ENCODE results near the gene PITX3.
"Not testable (repeated sequence)": the region's sequence is repeated elsewhere in the genome, so short reads cannot be mapped to it uniquely, and the experiment has no call there.

Gene PITX3

GRCh38 chr10:102268375-102268888 is 27.1 kb upstream of the PITX3 start:
- Mint-ChIP-seq H3K27me3 (no peaks in the 10 kb centered on the region), H3K4me3 (no peak overlapping the region), H3K27ac (peak overlapping the region in 1 of 2 donors; percentile 42), H3K4me1 (peaks cover 50% of the 10 kb centered on the region), H3K9me3 (no peaks in the 10 kb centered on the region)
- DNase-seq, result no peak
- ATAC-seq, result peak; percentile 65

GRCh38 chr10:102267748-102268147 is 26.4 kb upstream of the PITX3 start:
- H3K4me1 Mint-ChIP-seq, result peaks cover 54% of the 10 kb centered on the region
- H3K4me3 Mint-ChIP-seq, result no peak overlapping the region
- ATAC-seq, result peak; percentile 87
- no peak overlapping the region for H3K27ac Mint-ChIP-seq
- H3K9me3 Mint-ChIP-seq, result no peaks in the 10 kb centered on the region
- no peaks in the 10 kb centered on the region for H3K27me3 Mint-ChIP-seq
- no peak for DNase-seq

- Mint-ChIP-seq H3K9me3 (no peaks in the 10 kb centered on the region), H3K27me3 (no peaks in the 10 kb centered on the region), H3K4me1 (peaks cover 47% of the 10 kb centered on the region), H3K27ac (peak overlapping the region in 1 of 2 donors; percentile 37), H3K4me3 (no peak overlapping the region)
- no peak for DNase-seq
- ATAC-seq, result no peak
These were observed 25.4 kb upstream of the PITX3 start for GRCh38 chr10:102266670-102267069.

- no peak for ATAC-seq
- Mint-ChIP-seq H3K4me1 (peaks cover 41% of the 10 kb centered on the region), H3K27ac (peak overlapping the region in 1 of 2 donors; percentile 14), H3K9me3 (no peaks in the 10 kb centered on the region), H3K27me3 (no peaks in the 10 kb centered on the region), H3K4me3 (no peak overlapping the region)
- no peak for DNase-seq
These were observed 23.1 kb upstream of the PITX3 start for GRCh38 chr10:102264371-102264770.

- Mint-ChIP-seq H3K27me3 (no peaks in the 10 kb centered on the region), H3K9me3 (no peaks in the 10 kb centered on the region), H3K4me3 (no peak overlapping the region), H3K27ac (peak overlapping the region in 1 of 2 donors; percentile 59), H3K4me1 (peaks cover 32% of the 10 kb centered on the region)
- DNase-seq, result no peak
- no peak for ATAC-seq
These were observed 21.5 kb upstream of the PITX3 start for GRCh38 chr10:102262744-102263370.

- peaks cover 22% of the 10 kb centered on the region for H3K4me1 Mint-ChIP-seq
- DNase-seq (no peak), ATAC-seq (no peak)
- no peak overlapping the region for H3K27ac Mint-ChIP-seq
- no peaks in the 10 kb centered on the region for H3K9me3 Mint-ChIP-seq
- H3K4me3 Mint-ChIP-seq, result no peak overlapping the region
- no peaks in the 10 kb centered on the region for H3K27me3 Mint-ChIP-seq
These were observed 20.5 kb upstream of the PITX3 start for GRCh38 chr10:102261842-102262241.

GRCh38 chr10:102261196-102261595 is 19.9 kb upstream of the PITX3 start:
- H3K9me3 Mint-ChIP-seq, result no peaks in the 10 kb centered on the region
- DNase-seq (no peak), ATAC-seq (no peak)
- no peak overlapping the region for H3K4me3 Mint-ChIP-seq
- H3K27me3 Mint-ChIP-seq, result no peaks in the 10 kb centered on the region
- H3K4me1 Mint-ChIP-seq, result peaks cover 16% of the 10 kb centered on the region
- H3K27ac Mint-ChIP-seq, result no peak overlapping the region

- no peak overlapping the region for H3K27ac Mint-ChIP-seq
- peaks cover 9% of the 10 kb centered on the region for H3K4me1 Mint-ChIP-seq
These were observed 14.1 kb upstream of the PITX3 start for GRCh38 chr10:102255404-102255803.

GRCh38 chr10:102254426-102254825 is 13.1 kb upstream of the PITX3 start:
- H3K9me3 Mint-ChIP-seq, result no peaks in the 10 kb centered on the region
- ATAC-seq (no peak), DNase-seq (no peak)
- peaks cover 9% of the 10 kb centered on the region for H3K4me1 Mint-ChIP-seq
- H3K4me3 Mint-ChIP-seq, result no peak overlapping the region
- H3K27ac Mint-ChIP-seq, result no peak overlapping the region
- H3K27me3 Mint-ChIP-seq, result no peaks in the 10 kb centered on the region

More at GRCh38 chr10:102255404-102255803, 14.1 kb upstream of the PITX3 start:
- DNase-seq (no peak), ATAC-seq (no peak)
- Mint-ChIP-seq H3K27me3 (no peaks in the 10 kb centered on the region), H3K4me3 (no peak overlapping the region), H3K9me3 (no peaks in the 10 kb centered on the region)

- H3K27me3 Mint-ChIP-seq, DNase-seq, H3K27ac Mint-ChIP-seq, H3K4me3 Mint-ChIP-seq, H3K9me3 Mint-ChIP-seq, ATAC-seq: not testable (repeated sequence)
- H3K4me1 Mint-ChIP-seq, result peaks cover 17% of the 10 kb centered on the region
These were observed 11.2 kb upstream of the PITX3 start for GRCh38 chr10:102252508-102252907.

- Mint-ChIP-seq H3K4me3 (peak overlapping the region; percentile 44 to 99), H3K27ac (no peak overlapping the region)
These were observed 6.4 kb upstream of the PITX3 start for GRCh38 chr10:102247734-102248133.

GRCh38 chr10:102246261-102246660 is 4.9 kb upstream of the PITX3 start:
- H3K4me1 Mint-ChIP-seq, result peaks cover 41% of the 10 kb centered on the region
- no peak for DNase-seq

More at GRCh38 chr10:102247734-102248133, 6.4 kb upstream of the PITX3 start:
- Mint-ChIP-seq H3K9me3 (no peaks in the 10 kb centered on the region), H3K27me3 (peaks cover 7% of the 10 kb centered on the region), H3K4me1 (peaks cover 32% of the 10 kb centered on the region)
- no peak for ATAC-seq
- DNase-seq, result no peak

GRCh38 chr10:102245932-102246251 is 4.6 kb upstream of the PITX3 start:
- DNase-seq (no peak), ATAC-seq (no peak)
- H3K27me3 Mint-ChIP-seq, result peaks cover 25% of the 10 kb centered on the region
- H3K4me3 Mint-ChIP-seq, result peak overlapping the region; percentile 98 to 99
- H3K4me1 Mint-ChIP-seq, result peaks cover 45% of the 10 kb centered on the region
- peak overlapping the region; percentile 98 for H3K27ac Mint-ChIP-seq
- H3K9me3 Mint-ChIP-seq, result no peaks in the 10 kb centered on the region

More at GRCh38 chr10:102246261-102246660, 4.9 kb upstream of the PITX3 start:
- peaks cover 21% of the 10 kb centered on the region for H3K27me3 Mint-ChIP-seq
- ATAC-seq, result no peak
- peak overlapping the region; percentile 98 for H3K27ac Mint-ChIP-seq
- no peaks in the 10 kb centered on the region for H3K9me3 Mint-ChIP-seq
- peak overlapping the region; percentile 98 to 99 for H3K4me3 Mint-ChIP-seq

- Mint-ChIP-seq H3K27me3 (peaks cover 31% of the 10 kb centered on the region), H3K27ac (peak within 1 kb of the TSS; percentile 98), H3K4me3 (peak within 1 kb of the TSS; percentile 98 to 99), H3K4me1 (peaks cover 51% of the 10 kb centered on the region), H3K9me3 (no peaks in the 10 kb centered on the region)
- DNase-seq, result peak; percentile 87 to 95
- ATAC-seq, result peak; percentile 94
These were observed 4.0 kb upstream of the PITX3 start, which contains the start of gene GBF1 for GRCh38 chr10:102245082-102245931. Gene GBF1 (plus strand): TSS chr10:102245532. CDS start chr10:102258939, 13,407 bp downstream.

- DNase-seq (no peak), ATAC-seq (no peak)
- Mint-ChIP-seq H3K27ac (no peak overlapping the region), H3K27me3 (peaks cover 51% of the 10 kb centered on the region), H3K4me1 (peaks cover 51% of the 10 kb centered on the region), H3K4me3 (no peak overlapping the region), H3K9me3 (no peaks in the 10 kb centered on the region)
These were observed 2.0 kb upstream of the PITX3 start for GRCh38 chr10:102243309-102243708.

GRCh38 chr10:102242118-102242485 is 790 bp upstream of the PITX3 start:
- peak overlapping the region; percentile 84 to 86 for H3K4me3 Mint-ChIP-seq

More at GRCh38 chr10:102242118-102242485, 790 bp upstream of the PITX3 start:
- peaks cover 38% of the 10 kb centered on the region for H3K4me1 Mint-ChIP-seq
- ATAC-seq (no peak), DNase-seq (no peak)
- no peak overlapping the region for H3K27ac Mint-ChIP-seq
- peaks cover 54% of the 10 kb centered on the region for H3K27me3 Mint-ChIP-seq
- no peaks in the 10 kb centered on the region for H3K9me3 Mint-ChIP-seq

Measured in stimulated activated naive CD8-positive, alpha-beta T cell treated with anti-CD3 and anti-CD28 coated beads, Interleukin-15, amount 100 ng/mL, for 72 hours (primary cell).